Activated T-cell treated with anti-CD3 and anti-CD28 coated beads, Interleukin-2, amount 50 U/mL, for 4 hours (primary cell): ENCODE measurements around the gene FBRSL1. TPM values are rescaled to one million over a fixed set of nuclear protein-coding genes. Genes with fewer than 3 reads are reported as not detected.

Source experiments
- ATAC-seq, 2 donors: fragments of 200-7000 bp; cut with Tn5 transposase; one replicate each; pipeline ENCODE4 v1.10.0; 2021
- DNase-seq: peaks from one replicate; pipeline ENCODE4 v3.0.0-alpha.2; 2020
- H3K27me3 Mint-ChIP-seq: one replicate; pipeline ENCODE4 v1.8.0; 2021; ENCODE audit warnings: low read depth, mixed read lengths
- H3K36me3 Mint-ChIP-seq: one replicate; pipeline ENCODE4 v1.8.0; 2022; ENCODE audit warnings: mixed read lengths; ENCODE audit not compliant: insufficient read depth
- H3K4me1 Mint-ChIP-seq: one replicate; pipeline ENCODE4 v1.8.0; 2021; ENCODE audit warnings: low read depth, mixed read lengths
- H3K4me3 Mint-ChIP-seq: one replicate; pipeline ENCODE4 v1.8.0; 2021; ENCODE audit warnings: mild to moderate bottlenecking, moderate library complexity, mixed read lengths
- H3K9me3 Mint-ChIP-seq: one replicate; pipeline ENCODE4 v1.8.0; 2021; ENCODE audit warnings: mixed read lengths
- total RNA-seq, 3 donors: library from RNA; stranded (reverse); gene quantifications; one replicate each; pipeline ENCODE4 v1.2.1, GENCODE V29; 2021

FBRSL1 gene
- total RNA-seq, 3 donors from 2014 or later: 95.8 to 112 (median 104) TPM

DNA sequence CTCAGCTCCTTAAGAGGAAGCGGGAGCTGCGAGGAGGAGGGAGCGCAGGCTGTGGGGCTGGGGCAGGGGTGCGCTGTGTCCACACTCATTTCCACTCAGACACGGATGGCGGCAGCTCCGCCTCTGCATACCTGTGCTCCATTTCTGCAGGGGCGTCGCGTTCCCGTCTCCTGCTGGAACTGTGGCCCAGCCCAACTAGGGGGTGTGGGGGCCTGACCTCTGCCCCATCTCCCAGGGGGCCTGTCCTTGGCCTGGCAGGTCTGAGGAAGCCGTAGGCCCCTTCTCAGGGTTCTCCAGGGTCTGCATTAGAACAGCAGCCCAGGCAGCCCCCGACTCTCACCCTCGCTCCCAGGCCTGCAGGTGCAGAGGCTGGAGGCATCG lies 31.2 kb downstream of the FBRSL1 start:
- DNase-seq (no peak), ATAC-seq (no peak)
- H3K4me1 Mint-ChIP-seq: peaks cover 9% of the 10 kb centered on the region
- H3K27me3 Mint-ChIP-seq: no peaks in the 10 kb centered on the region
- H3K4me3 Mint-ChIP-seq: no peak overlapping the region
- H3K9me3 Mint-ChIP-seq: no peaks in the 10 kb centered on the region
- peaks cover 23% of the 10 kb centered on the region for H3K36me3 Mint-ChIP-seq

DNA sequence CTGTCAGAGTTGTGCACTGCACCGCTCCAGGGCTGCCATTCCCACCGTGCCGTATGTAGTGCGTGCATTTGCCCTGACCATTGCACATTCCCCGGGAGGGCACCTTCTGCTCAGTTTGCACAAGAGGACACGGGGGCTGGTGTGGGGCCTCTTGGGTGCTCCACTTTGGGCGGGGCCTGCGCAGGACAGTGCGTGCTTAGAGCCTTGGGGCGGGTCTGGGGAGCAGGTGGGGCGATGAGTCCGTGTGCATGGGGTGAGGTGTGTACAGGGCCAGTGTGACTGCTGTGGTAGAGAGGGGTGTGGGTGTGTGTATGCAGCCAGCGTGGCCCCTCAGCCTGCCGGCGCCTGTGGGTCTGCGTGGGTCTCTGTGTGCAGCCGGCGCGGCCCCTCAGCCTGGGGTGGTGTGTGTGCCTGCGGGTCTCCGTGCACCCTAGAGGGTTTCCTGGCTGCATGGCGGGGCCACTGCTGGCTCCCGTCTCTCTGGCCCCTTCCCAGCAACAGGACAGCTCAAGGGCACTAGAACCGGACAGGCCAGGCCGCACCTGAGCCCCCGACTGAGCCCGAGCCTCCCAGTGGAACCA lies 31.9 kb downstream of the FBRSL1 start:
- no peak for DNase-seq
- H3K4me3 Mint-ChIP-seq: no peak overlapping the region
- H3K9me3 Mint-ChIP-seq: no peaks in the 10 kb centered on the region
- no peak for ATAC-seq
- H3K4me1 Mint-ChIP-seq: peaks cover 9% of the 10 kb centered on the region
- no peaks in the 10 kb centered on the region for H3K27me3 Mint-ChIP-seq
- H3K36me3 Mint-ChIP-seq: peaks cover 19% of the 10 kb centered on the region

DNA sequence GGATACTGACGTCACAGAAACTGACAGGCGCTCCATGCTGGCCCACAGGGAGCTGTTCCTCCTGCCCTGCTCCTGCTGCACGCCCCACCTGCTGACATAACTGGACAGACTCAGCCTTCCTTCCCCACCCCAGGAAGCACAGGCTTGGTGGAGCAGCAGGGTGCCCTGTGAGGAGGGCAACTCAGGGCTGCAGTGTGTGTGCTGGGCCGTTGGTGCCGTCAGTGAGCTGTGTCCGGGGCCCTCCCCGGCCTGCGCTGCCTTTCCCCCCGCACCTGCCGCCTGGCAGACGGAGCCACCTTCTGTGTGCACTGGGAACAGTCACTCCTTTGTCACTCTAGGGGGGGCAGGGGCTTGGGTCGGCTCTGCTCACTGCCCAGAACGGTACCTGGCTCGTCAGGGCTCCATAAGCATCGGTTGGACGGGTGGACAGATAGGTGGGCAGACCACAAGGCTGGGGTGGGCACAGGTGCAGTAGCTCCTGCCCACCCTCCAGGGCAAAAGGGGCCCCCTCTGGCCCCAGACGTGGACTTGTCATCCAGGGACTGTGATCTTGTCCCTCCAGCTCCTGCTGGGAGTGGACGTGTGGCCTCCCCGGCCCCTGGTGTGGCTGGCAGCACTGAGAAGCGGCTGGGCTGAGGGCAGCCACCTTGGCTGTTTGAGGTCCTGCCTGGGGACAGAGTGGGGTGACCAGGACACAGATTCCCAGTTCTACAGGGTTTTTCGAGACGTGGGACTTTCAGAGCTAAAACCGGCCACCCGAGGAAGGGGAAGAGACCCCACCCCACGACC lies 32.8 kb downstream of the FBRSL1 start:
- no peak for DNase-seq

DNA sequence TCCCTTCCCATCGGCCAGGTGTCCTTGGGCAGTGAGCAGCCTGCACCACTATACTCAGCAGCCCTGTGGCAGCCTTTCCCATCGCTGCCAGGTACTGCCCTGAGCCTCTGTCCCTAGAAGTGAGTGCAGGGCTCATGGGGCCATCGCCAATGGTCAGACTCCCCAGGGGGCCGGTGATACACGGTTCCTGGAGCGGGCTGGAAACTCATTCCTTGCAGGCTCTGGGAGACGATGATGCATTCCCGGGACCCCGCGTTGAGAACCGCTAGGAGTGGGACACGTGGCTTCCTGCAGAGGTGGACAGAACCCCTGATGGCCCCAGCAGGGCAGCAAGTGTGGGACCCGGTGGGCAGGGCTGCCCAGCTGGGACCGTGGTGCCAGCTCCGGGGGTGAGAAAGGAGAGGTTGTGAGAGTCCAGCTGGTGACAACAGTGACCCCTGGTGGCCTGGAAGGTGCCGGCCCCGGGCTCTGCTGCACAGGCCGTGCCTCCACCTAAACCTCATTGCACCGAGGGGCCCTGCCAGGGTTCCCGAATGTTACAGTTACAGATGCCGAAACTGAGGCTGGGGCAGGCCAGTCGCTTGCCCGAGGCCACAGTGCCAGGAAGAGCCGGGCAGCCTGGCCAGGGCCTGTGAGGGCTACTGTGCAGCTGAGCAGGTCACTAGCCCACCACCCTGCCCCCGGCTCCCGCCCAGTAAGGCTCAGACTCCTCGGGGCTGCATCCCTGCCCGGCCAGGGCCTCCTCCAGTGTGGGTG lies 33.8 kb downstream of the FBRSL1 start:
- Mint-ChIP-seq H3K4me1 (peaks cover 7% of the 10 kb centered on the region), H3K4me3 (no peak overlapping the region), H3K36me3 (peaks cover 6% of the 10 kb centered on the region), H3K27me3 (no peaks in the 10 kb centered on the region), H3K9me3 (no peaks in the 10 kb centered on the region)
- peak; percentile 83 to 86 for ATAC-seq
- DNase-seq: peak; percentile 72

More for the DNA sequence above, 32.8 kb downstream of the FBRSL1 start:
- no peaks in the 10 kb centered on the region for H3K9me3 Mint-ChIP-seq
- peaks cover 9% of the 10 kb centered on the region for H3K4me1 Mint-ChIP-seq
- H3K27me3 Mint-ChIP-seq: no peaks in the 10 kb centered on the region
- H3K36me3 Mint-ChIP-seq: peaks cover 15% of the 10 kb centered on the region
- no peak overlapping the region for H3K4me3 Mint-ChIP-seq
- ATAC-seq: no peak

DNA sequence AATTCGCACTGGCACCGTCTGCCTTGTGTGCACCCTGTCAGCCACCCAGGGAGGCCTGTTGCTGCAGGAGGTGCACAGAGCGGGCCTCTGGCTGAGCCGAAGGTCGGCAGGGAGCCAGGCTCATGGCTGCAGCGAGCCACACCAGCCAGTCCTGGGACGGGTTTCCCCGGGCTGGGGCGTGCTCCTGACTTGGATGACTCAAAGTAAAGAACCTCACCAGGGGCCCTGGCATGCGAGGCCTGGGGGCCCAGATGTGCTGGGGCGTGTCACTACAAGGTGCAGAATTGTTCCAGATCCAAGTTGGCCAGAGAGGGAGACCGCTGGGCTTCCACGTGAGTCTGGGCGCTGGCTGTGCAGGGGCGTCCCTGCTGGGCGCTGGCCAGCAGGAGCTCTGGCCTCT lies 34.5 kb downstream of the FBRSL1 start:
- H3K36me3 Mint-ChIP-seq: no peaks in the 10 kb centered on the region
- no peak for ATAC-seq
- no peak for DNase-seq

DNA sequence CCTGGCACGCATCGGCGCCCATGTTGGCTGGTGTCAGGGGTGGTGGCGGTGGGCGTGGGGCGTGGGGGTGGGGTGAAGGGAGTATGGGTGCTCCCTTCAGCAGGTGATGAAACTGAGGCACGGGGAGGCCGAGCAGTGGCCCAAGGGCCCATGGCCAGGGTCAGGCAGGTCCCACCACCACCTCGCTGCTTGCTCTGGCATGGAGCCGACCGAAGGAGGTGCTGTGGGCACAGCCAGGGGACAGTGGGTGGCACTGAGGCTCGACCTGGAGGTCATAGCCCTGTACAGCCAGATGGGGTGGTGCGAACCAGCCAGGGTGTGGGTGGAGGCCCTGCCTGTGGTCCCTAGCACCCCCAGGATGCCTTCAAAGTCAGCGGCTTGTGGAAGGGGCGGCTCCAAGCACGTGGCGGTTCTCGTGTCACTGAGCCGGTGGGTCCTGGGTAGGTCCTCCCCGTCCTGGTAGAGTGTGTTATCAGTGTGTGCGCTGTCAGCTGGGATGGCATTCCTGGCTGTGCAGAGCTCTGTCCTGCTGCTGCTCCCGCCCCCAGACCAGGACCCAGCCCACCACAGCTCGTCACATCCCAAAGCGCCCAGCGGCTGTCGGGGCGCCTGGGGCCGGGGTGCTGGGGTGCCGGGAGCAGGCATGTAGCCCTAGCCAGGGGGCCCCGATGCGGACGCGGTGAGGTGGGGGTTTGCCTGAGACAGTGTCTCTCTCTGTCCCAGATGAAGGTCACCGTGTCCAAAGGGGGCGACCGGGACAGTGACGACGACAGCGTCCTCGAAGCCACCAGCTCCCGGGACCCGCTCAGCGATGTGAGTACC lies 35.3 kb downstream of the FBRSL1 start:
- ATAC-seq (no peak), DNase-seq (no peak)
- Mint-ChIP-seq H3K9me3 (no peaks in the 10 kb centered on the region), H3K36me3 (no peaks in the 10 kb centered on the region), H3K4me1 (peaks cover 7% of the 10 kb centered on the region), H3K27me3 (no peaks in the 10 kb centered on the region), H3K4me3 (no peak overlapping the region)

More for the DNA sequence above, 34.5 kb downstream of the FBRSL1 start:
- no peaks in the 10 kb centered on the region for H3K9me3 Mint-ChIP-seq
- peaks cover 7% of the 10 kb centered on the region for H3K4me1 Mint-ChIP-seq
- H3K27me3 Mint-ChIP-seq: no peaks in the 10 kb centered on the region
- no peak overlapping the region for H3K4me3 Mint-ChIP-seq

DNA sequence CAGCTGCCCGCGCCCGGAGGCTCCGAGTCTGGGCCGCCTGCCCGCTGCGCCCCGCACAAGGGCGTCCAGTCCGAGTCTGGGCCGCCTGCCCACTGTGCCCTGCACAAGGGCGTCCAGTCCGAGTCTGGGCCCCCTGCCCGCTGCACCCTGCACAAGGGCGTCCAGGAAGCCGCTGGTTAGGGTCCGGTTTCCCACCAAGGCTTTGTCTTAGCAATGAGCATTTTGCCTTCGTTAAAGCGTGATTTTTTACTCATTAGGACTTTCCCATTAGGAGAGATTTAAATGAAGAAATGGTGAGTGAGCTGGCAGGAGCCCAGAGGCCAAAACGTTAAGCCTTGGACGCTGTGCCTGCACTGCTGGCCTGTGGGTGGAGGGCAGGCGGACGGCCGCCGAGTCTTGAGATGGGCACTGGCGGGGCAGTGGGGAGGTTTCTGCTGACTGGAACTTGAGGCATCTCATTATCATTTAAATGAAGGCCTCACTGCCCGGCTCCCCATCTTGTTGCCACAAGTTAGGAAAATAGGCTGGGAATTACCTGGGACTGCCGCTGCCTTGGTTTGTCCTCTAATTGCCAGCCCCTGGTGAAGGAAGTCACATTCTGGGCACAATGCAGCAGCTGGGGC lies 36.0 kb downstream of the FBRSL1 start:
- DNase-seq (no peak), ATAC-seq (no peak)
- Mint-ChIP-seq H3K9me3 (no peaks in the 10 kb centered on the region), H3K27me3 (no peaks in the 10 kb centered on the region), H3K36me3 (no peaks in the 10 kb centered on the region), H3K4me1 (peaks cover 7% of the 10 kb centered on the region), H3K4me3 (no peak overlapping the region)

DNA sequence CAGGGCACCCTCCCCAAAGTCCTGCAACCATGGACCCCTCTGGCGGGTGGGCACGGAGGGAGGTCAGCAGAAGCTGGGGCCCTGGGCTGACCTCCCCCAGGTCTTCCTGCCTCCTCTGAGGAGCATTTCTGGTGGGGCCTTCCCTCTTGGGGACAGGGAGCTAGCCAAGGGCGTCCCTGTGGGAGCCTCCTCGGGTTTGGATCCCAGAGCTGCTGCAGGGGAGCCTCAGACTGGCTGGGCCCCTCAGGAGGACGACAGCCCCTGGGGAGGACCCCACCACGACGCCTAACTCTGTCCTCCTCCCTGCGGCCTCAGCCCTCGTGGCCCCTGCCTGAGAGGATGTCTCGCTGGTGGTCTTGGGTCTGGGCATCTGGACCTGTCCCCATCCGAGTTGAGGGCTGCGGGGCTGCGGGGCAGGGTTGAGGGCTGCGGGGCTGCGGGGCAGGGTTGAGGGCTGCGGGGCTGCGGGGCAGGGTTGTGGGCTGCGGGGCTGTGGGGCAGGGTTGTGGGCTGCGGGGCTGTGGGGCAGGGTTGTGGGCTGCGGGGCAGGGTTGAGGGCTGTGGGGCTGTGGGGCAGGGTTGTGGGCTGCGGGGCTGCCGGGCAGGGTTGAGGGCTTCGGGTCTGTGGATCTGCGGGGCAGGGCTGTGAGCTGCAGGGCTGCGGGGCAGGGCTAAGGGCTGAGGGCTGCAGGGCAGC lies 37.4 kb downstream of the FBRSL1 start:
- Mint-ChIP-seq H3K4me3 (no peak overlapping the region), H3K9me3 (no peaks in the 10 kb centered on the region), H3K36me3 (no peaks in the 10 kb centered on the region), H3K27me3 (no peaks in the 10 kb centered on the region), H3K4me1 (peaks cover 4% of the 10 kb centered on the region)
- ATAC-seq (no peak), DNase-seq (no peak)

DNA sequence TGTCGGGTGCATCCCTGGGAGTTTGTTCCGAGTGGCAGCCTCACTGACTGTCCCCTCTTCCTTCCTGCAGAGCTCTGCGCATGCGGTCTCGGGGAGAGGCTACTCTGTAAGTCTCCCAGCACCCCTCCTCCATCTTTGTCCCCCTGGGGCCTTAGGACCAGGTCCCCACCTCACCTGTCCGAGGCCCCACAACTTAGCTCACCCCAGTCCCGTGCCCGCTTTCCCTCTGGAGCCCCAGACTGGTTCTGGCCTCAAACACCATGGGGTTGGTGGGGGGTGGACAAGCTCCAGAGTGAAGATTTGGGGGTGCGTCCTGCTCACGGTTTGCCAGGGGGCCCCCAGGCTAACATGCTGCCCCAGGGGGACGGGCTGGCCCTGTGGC lies 37.9 kb downstream of the FBRSL1 start:
- H3K4me3 Mint-ChIP-seq: no peak overlapping the region
- no peak for DNase-seq
- H3K4me1 Mint-ChIP-seq: peaks cover 4% of the 10 kb centered on the region
- no peaks in the 10 kb centered on the region for H3K27me3 Mint-ChIP-seq
- H3K9me3 Mint-ChIP-seq: no peaks in the 10 kb centered on the region
- no peaks in the 10 kb centered on the region for H3K36me3 Mint-ChIP-seq
- ATAC-seq: no peak

DNA sequence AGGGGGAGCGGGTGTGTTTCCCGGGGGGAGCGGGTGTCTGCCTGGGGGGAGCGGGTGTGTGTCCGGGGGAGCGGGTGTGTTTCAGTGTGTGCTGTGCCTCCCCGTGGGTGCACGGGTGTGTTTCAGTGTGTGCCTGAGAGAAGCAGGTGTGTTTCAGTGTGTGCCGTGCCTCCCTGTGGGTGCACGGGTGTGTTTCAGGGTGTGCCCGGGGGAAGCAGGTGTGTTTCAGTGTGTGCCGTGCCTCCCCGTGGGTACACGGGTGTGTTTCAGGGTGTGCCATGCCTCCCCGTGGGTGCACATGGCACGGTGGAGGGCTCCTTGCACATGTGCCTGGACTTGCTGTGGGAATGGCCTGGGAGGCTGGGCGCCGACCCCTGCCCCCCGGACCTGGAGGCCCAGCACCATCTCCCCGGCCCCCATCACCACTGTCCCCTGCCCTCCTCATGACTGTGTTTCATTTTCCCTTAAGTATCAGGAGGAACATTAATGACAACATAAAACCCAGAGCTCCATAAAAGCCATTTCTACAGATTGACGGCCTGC lies 38.7 kb downstream of the FBRSL1 start:
- no peaks in the 10 kb centered on the region for H3K9me3 Mint-ChIP-seq

DNA sequence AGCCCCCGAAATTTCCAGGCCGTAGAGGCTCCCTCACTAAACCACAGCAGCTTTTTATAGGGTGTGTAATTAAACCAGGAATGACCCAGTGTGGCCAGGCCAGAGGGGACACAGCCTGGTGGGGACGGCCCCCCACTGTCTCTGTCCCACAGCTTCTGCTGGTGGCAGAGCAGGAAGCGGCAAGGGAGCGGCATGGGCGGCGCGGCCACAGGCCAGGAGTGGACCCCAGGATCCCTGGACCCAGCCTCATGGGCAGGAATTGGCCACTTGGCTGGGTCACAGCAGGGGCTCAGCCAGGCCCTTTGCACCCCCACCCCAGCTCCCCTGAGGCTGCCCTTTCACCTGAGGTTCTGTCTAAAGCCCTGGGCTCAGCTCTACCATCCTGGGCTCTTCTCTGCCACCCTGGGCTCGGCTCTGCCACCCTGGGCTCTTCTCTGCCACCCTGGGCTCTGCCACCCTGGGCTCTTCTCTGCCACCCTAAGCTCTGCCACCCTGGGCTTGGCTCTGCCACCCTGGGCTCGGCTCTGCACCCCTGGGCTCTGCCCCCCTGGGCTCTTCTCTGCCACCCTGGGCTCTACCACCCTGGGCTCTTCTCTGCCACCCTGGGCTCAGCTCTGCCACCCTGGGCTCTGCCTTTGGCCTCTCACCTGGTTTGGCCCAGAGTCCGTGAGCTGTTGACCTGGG lies 39.3 kb downstream of the FBRSL1 start:
- ATAC-seq (no peak), DNase-seq (no peak)
- H3K36me3 Mint-ChIP-seq: no peaks in the 10 kb centered on the region
- H3K9me3 Mint-ChIP-seq: no peaks in the 10 kb centered on the region
- H3K27me3 Mint-ChIP-seq: no peaks in the 10 kb centered on the region
- no peak overlapping the region for H3K4me3 Mint-ChIP-seq
- H3K4me1 Mint-ChIP-seq: no peaks in the 10 kb centered on the region

More for the DNA sequence above, 38.7 kb downstream of the FBRSL1 start:
- DNase-seq: no peak
- Mint-ChIP-seq H3K4me3 (no peak overlapping the region), H3K4me1 (peaks cover 3% of the 10 kb centered on the region), H3K36me3 (no peaks in the 10 kb centered on the region), H3K27me3 (no peaks in the 10 kb centered on the region)
- no peak for ATAC-seq

DNA sequence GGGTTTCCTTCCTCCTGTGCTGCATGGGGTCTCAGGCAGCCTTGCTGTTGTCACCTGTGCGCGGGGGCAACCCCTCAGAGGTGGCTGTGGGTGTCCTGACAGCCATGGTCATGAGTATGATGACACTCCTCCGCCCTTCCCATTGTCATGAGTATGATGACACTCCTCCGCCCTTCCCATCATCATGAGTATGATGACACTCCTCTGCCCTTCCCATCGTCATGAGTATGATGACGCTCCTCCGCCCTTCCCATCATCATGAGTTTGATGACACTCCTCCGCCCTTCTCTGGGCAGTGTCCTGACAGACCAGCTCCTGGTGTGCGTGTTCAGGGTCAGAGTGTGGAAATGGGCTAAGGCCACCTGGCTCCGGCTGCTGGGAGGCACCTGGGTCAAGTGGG lies 40.0 kb downstream of the FBRSL1 start:
- ATAC-seq (no peak), DNase-seq (no peak)
- Mint-ChIP-seq H3K36me3 (no peaks in the 10 kb centered on the region), H3K27me3 (no peaks in the 10 kb centered on the region), H3K4me1 (no peaks in the 10 kb centered on the region), H3K4me3 (no peak overlapping the region), H3K9me3 (no peaks in the 10 kb centered on the region)

DNA sequence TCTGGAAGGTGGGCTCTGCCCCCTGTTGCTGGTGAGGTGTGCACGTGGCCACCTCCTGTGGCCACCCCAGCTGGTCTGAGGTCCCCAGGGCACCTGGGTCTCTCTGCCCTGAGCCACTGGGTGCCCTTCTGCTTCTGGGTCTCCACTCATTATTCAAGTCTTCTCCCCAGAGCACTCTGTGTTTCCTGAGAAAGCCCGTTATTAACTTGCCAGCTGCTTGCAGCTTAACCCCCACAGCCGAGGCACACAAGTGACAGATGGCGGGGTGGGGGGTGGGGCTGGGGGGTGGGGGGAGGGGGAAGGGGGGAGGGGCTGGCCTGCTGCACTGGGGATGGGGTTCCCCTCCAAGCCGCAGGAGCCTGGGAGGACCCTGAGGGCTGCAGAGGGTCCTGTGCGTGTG lies 40.5 kb downstream of the FBRSL1 start:
- Mint-ChIP-seq H3K27me3 (no peaks in the 10 kb centered on the region), H3K36me3 (no peaks in the 10 kb centered on the region), H3K4me1 (no peaks in the 10 kb centered on the region), H3K9me3 (peaks cover 4% of the 10 kb centered on the region), H3K4me3 (no peak overlapping the region)
- ATAC-seq: no peak
- DNase-seq: no peak
